Neuronal stem cell (in vitro differentiated cells): Measurements from ENCODE around the gene RBM5.

ENCODE experiments used
- DNase-seq: peaks from one replicate; pipeline ENCODE4 v3.0.0-alpha.2; 2013; ENCODE audit warnings: low spot score
- H2AFZ ChIP-seq: one replicate; pipeline ENCODE4 v1.6.1; 2013; ENCODE audit warnings: mild to moderate bottlenecking, low read length, inconsistent platforms
- H2AK5ac ChIP-seq: 2 replicates; pipeline ENCODE4 v1.6.1; 2013; ENCODE audit warnings: low read depth, mild to moderate bottlenecking, inconsistent platforms, low read length, moderate library complexity, mixed read lengths
- H2BK120ac ChIP-seq: 2 replicates; pipeline ENCODE4 v1.6.1; 2013; ENCODE audit warnings: low read depth, mild to moderate bottlenecking, inconsistent platforms, low read length, moderate library complexity, mixed read lengths
- H2BK12ac ChIP-seq: one replicate; pipeline ENCODE4 v1.6.1; 2013; ENCODE audit warnings: low read length, inconsistent platforms
- H2BK15ac ChIP-seq: 2 replicates; pipeline ENCODE4 v1.6.1; 2013; ENCODE audit warnings: mild to moderate bottlenecking, low read length, inconsistent platforms, mixed read lengths
- H2BK5ac ChIP-seq: one replicate; pipeline ENCODE4 v1.6.1; 2013; ENCODE audit warnings: inconsistent platforms, mild to moderate bottlenecking, low read length, moderate library complexity
- H3K14ac ChIP-seq: one replicate; pipeline ENCODE4 v1.6.1; 2013; ENCODE audit warnings: low read length, inconsistent platforms
- H3K18ac ChIP-seq: 2 replicates; pipeline ENCODE4 v1.6.1; 2013; ENCODE audit warnings: low read length, inconsistent platforms
- H3K23ac ChIP-seq: 2 replicates; pipeline ENCODE4 v1.6.1; 2013; ENCODE audit warnings: low read depth, mild to moderate bottlenecking, mixed read lengths, low read length, inconsistent platforms; ENCODE audit not compliant: poor library complexity
- H3K27ac ChIP-seq: replicated peaks from 3 replicates; pipeline ENCODE4 v1.5.1; 2013; ENCODE audit warnings: low read length, inconsistent platforms
- H3K27me3 ChIP-seq, 3 experiments: 2 replicates each; pipeline ENCODE4 v1.6.1; 2013; ENCODE audit warnings: low read length in 3 of 3, mild to moderate bottlenecking in 2 of 3, inconsistent platforms in 1 of 3, low read depth in 1 of 3, mixed read lengths in 1 of 3, moderate library complexity in 1 of 3; ENCODE audit not compliant: control insufficient read depth in 3 of 3, insufficient read depth in 3 of 3
- H3K36me3 ChIP-seq, 2 donors: replicated peaks in 1 of 2; 2 replicates each; pipeline ENCODE4 v1.6.1; 2013; ENCODE audit warnings: low read length in 2 of 2; ENCODE audit not compliant: control insufficient read depth in 2 of 2, insufficient read depth in 2 of 2
- H3K4ac ChIP-seq: 2 replicates; pipeline ENCODE4 v1.6.1; 2013; ENCODE audit warnings: inconsistent platforms, mild to moderate bottlenecking, low read length, moderate library complexity
- H3K4me1 ChIP-seq, 2 donors: 1 replicate in 1 of 2; 2 replicates in 1 of 2; pipeline ENCODE4 v1.6.1; 2013; ENCODE audit warnings: low read length in 2 of 2, low read depth in 1 of 2; ENCODE audit not compliant: control insufficient read depth in 2 of 2, insufficient read depth in 1 of 2
- H3K4me2 ChIP-seq: one replicate; pipeline ENCODE4 v1.6.1; 2013; ENCODE audit warnings: mild to moderate bottlenecking, low read length, inconsistent platforms; ENCODE audit not compliant: insufficient read depth, poor library complexity, severe bottlenecking
- H3K4me3 ChIP-seq, 2 donors: 2 replicates each; pipeline ENCODE4 v1.5.1; 2013; ENCODE audit warnings: low read length in 2 of 2, mild to moderate bottlenecking in 2 of 2, inconsistent platforms in 1 of 2, moderate library complexity in 1 of 2
- H3K79me1 ChIP-seq: one replicate; pipeline ENCODE4 v1.6.1; 2013; ENCODE audit warnings: low read depth, mild to moderate bottlenecking, inconsistent platforms, low read length, moderate library complexity
- H3K9ac ChIP-seq: one replicate; pipeline ENCODE4 v1.6.1; 2013; ENCODE audit warnings: mild to moderate bottlenecking, low read depth, low read length, inconsistent platforms; ENCODE audit not compliant: poor library complexity
- H3K9me3 ChIP-seq, 2 donors: replicated peaks in 1 of 2; 2 replicates each; pipeline versions ENCODE3 to v1.6.1; 2013; ENCODE audit warnings: low read length in 2 of 2, mild to moderate bottlenecking in 2 of 2, inconsistent platforms in 1 of 2, low read depth in 1 of 2, mixed read lengths in 1 of 2, moderate library complexity in 1 of 2; ENCODE audit not compliant: control insufficient read depth in 2 of 2, insufficient read depth in 1 of 2
- H4K8ac ChIP-seq: one replicate; pipeline ENCODE4 v1.6.1; 2013; ENCODE audit warnings: low read depth, mild to moderate bottlenecking, inconsistent platforms, low read length, moderate library complexity
- H4K91ac ChIP-seq: one replicate; pipeline ENCODE4 v1.6.1; 2013; ENCODE audit warnings: low read length, low read depth, mild to moderate bottlenecking, inconsistent platforms; ENCODE audit not compliant: poor library complexity
- WGBS, 2 donors: extraction: QIAGEN DNeasy Blood & Tissue Kit; methylation state at CpG; one replicate each; pipeline ENCODE4 v1.1.7; 2013; ENCODE audit warnings: missing lambda C conversion rate in 2 of 2, mixed read lengths in 1 of 2; ENCODE audit not compliant: insufficient read length in 2 of 2, insufficient replicate concordance in 1 of 2; ENCODE audit errors: extremely low coverage in 2 of 2; 5-methylcytosine and 5-hydroxymethylcytosine counted together

RBM5 gene

DNA sequence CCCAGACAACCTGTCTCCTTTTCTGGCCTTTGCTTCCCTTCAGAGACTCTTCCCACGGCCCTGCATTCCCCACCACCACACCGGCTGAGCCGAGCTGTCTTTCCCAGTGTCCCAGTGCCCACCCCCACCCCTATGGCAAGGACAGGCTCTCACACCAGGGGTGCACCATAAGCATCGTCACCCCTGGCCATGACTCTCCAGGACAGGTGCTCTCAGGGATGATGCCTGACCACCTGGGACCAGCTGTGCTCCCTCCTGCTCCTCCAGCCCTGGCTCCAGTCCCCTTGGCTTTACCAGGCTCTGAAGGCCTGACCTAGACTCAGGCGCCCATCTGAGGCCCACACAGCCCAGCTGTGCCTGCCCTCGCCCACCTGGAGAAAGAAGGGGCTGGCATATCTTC, 48.8 kb downstream of the RBM5 start:
- Histone ChIP-seq H3K36me3 (no peaks in the 10 kb centered on the region), H3K4me3 (no peak overlapping the region), H3K27ac (no peak overlapping the region), H4K91ac (peak overlapping the region; percentile 65), H2BK15ac (peak overlapping the region; percentile 100), H2BK120ac (peak overlapping the region; percentile 99), H3K4me2 (no peak overlapping the region), H3K9ac (peak overlapping the region; percentile 55), H3K9me3 (no peaks in the 10 kb centered on the region), H3K18ac (peak overlapping the region; percentile 90), H2BK12ac (peak overlapping the region; percentile 99), H3K27me3 (peaks cover 0 to 6% (median 0%) of the 10 kb centered on the region in 3 experiments), H2AFZ (no peak overlapping the region), H3K79me1 (no peaks in the 10 kb centered on the region), H4K8ac (peak overlapping the region; percentile 17), H2AK5ac (peak overlapping the region; percentile 100), H2BK5ac (peak overlapping the region; percentile 8), H3K23ac (peak overlapping the region; percentile 47), H3K4ac (peak overlapping the region; percentile 54), H3K14ac (peak overlapping the region; percentile 47), H3K4me1 (peaks cover 18 to 40% of the 10 kb centered on the region in 2 donors)
- DNase-seq, result no peak
- no CpG with 5 or more reads among the region's 6 CpGs for whole genome bisulfite sequencing, 2 donors

DNA sequence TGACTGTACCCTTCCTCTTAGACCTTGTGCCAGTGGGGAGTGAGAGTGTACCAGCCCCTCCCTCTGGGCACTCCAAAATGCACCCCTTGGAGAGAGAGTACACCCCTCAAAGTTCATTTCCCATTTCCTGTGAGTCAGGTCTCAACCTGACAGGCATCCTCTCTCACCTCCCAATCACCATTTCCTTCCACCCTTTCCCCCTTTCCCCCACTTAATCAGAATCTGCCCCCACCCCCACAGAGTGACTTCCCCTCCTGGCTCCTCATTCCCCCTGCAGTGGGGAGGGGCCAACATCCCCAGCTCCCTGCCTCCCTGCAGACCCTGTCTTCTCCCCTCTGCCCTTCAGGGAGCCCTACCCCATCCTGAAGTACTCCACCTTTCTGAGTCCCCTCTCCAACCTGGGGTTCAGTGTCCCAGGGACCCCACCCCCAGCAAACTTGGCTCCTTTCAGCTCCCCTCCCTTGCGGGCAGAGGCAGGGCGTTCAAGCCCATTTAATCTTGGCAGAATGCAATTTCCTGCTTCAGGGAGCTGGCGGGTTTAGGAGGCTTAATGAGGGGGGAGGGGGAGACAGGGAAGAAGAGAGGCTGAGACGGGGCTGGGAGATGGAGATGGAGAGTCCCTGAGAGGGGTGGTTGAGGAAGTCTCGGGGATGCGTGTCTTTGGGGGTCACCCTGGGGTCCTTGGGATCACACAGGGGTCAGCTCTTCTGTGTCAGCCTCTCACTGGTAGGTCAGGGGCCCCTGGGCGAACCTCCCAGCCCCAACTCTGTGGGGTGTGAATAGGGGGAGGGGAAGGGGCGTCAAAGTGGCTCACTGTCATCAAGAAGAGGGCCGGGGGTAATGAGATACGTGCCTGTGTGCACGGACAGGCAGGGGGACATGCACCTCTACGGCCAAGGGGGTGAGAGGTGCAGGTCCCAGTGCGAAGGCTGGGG, 49.8 kb downstream of the RBM5 start:
- peak overlapping the region; percentile 59 for H2AFZ ChIP-seq
- peak overlapping the region; percentile 94 for H3K18ac ChIP-seq
- H3K4ac ChIP-seq, result peak overlapping the region; percentile 94
- no peaks in the 10 kb centered on the region for H3K9me3 ChIP-seq
- no peaks in the 10 kb centered on the region for H3K79me1 ChIP-seq
- H3K4me3 ChIP-seq, result no peak overlapping the region
- H4K91ac ChIP-seq, result peak overlapping the region; percentile 96
- peaks cover 0 to 6% (median 0%) of the 10 kb centered on the region in 3 experiments for H3K27me3 ChIP-seq
- no CpG with 5 or more reads among the region's 13 CpGs for WGBS, 2 donors
- peak overlapping the region; percentile 99 for H2BK12ac ChIP-seq
- H2AK5ac ChIP-seq, result peak overlapping the region; percentile 100
- peak overlapping the region; percentile 95 for H2BK5ac ChIP-seq
- peak overlapping the region; percentile 100 for H2BK15ac ChIP-seq
- DNase-seq, result no peak
- H3K4me2 ChIP-seq, result peak overlapping the region; percentile 51
- H2BK120ac ChIP-seq, result peak overlapping the region; percentile 99
- peak overlapping the region; percentile 75 for H4K8ac ChIP-seq
- H3K4me1 ChIP-seq, result peaks cover 18 to 37% of the 10 kb centered on the region in 2 donors
- H3K36me3 ChIP-seq, result no peaks in the 10 kb centered on the region
- H3K27ac ChIP-seq, result peak overlapping the region; percentile 32
- H3K9ac ChIP-seq, result peak overlapping the region; percentile 84
- peak overlapping the region; percentile 47 for H3K14ac ChIP-seq
- H3K23ac ChIP-seq, result peak overlapping the region; percentile 6

DNA sequence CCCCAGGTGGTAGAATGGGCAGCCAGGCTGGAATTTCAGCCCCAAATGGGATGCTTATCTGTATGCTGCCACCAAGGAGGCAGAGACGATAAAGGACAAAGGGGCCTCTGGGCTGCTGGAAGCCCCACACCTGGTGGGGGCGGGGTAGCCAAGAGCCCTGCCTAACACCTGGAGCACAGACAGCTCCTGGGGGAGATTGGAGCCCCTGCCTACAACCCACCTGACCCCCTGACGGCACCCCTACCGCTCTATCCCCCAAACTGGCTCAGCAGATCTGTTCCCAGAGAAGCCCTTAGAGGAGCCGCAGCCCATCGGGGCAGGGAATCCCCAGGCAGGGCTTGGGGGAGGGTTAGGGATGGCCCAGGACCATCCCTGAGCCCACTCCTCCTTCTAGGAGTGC, 50.6 kb downstream of the RBM5 start:
- Histone ChIP-seq H3K4ac (peak overlapping the region; percentile 94), H2BK5ac (peak overlapping the region; percentile 95), H3K79me1 (no peaks in the 10 kb centered on the region), H3K27ac (peak overlapping the region; percentile 32), H3K36me3 (no peaks in the 10 kb centered on the region), H4K8ac (peak overlapping the region; percentile 75), H2BK15ac (peak overlapping the region; percentile 96), H3K27me3 (peaks cover 0 to 6% (median 0%) of the 10 kb centered on the region in 3 experiments), H3K18ac (peak overlapping the region; percentile 94), H3K4me3 (no peak overlapping the region), H3K9ac (peak overlapping the region; percentile 84), H4K91ac (peak overlapping the region; percentile 96), H3K14ac (peak overlapping the region; percentile 47), H3K4me1 (peaks cover 18 to 37% of the 10 kb centered on the region in 2 donors), H2BK12ac (peak overlapping the region; percentile 86), H2BK120ac (peak overlapping the region; percentile 90), H2AFZ (no peak overlapping the region), H3K23ac (peak overlapping the region; percentile 6), H3K9me3 (no peaks in the 10 kb centered on the region), H2AK5ac (peak overlapping the region; percentile 88), H3K4me2 (peak overlapping the region; percentile 51)
- WGBS, 2 donors, result no CpG with 5 or more reads among the region's 6 CpGs
- no peak for DNase-seq
